Mammary epithelial cell (primary cell): ENCODE results near the gene METTL21C.

Experiments used
- EZH2 ChIP-seq: IDR thresholded peaks from 2 replicates; pipeline ENCODE4 v1.6.1; 2012; ENCODE audit warnings: low read length, inconsistent platforms, borderline replicate concordance
- TF ChIP-seq, protein P1 (sequence below), 2 donors: IDR thresholded peaks in 1 of 2; conservative IDR thresholded peaks in 1 of 2; 2 replicates each; pipeline ENCODE4 v1.5.1; 2011 to 2012; ENCODE audit warnings: inconsistent platforms in 2 of 2, low read length in 2 of 2, mild to moderate bottlenecking in 2 of 2, control low read depth in 1 of 2, low read depth in 1 of 2; ENCODE audit not compliant: insufficient read depth in 1 of 2; ENCODE audit errors: extremely low read depth in 1 of 2

DNA sequence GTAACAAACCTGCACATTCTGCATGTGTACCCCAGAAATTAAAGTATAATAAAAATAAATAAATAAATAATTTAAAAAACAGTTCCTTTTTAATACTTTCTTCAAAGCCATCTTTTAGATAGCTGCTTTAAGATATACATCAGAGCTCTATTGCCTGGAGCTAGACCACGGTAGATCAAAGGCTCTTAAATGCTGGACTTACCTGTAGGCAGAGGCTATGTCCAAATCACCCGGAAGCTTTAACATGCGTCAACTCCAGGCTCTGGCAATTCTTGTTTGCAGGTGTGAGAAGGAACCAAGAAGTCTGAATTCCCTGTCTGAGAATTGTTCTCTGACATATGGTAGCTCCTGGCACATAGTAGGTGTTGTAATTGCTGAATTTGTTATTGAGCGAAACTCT is 1.6 kb upstream of the METTL21C start:
- TF ChIP-seq, protein P1, sequence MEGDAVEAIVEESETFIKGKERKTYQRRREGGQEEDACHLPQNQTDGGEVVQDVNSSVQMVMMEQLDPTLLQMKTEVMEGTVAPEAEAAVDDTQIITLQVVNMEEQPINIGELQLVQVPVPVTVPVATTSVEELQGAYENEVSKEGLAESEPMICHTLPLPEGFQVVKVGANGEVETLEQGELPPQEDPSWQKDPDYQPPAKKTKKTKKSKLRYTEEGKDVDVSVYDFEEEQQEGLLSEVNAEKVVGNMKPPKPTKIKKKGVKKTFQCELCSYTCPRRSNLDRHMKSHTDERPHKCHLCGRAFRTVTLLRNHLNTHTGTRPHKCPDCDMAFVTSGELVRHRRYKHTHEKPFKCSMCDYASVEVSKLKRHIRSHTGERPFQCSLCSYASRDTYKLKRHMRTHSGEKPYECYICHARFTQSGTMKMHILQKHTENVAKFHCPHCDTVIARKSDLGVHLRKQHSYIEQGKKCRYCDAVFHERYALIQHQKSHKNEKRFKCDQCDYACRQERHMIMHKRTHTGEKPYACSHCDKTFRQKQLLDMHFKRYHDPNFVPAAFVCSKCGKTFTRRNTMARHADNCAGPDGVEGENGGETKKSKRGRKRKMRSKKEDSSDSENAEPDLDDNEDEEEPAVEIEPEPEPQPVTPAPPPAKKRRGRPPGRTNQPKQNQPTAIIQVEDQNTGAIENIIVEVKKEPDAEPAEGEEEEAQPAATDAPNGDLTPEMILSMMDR (conservative IDR thresholded peaks at IDR 0.05 in 1 of 2, IDR thresholded peaks at IDR 0.05 in 1 of 2; ENCODE audit: extremely low read depth in 1 of 2, insufficient read depth in 1 of 2, low read depth in 1 of 2, low read length in 2 of 2), result no peak
- TF ChIP-seq EZH2, result no peak
